Fibroblast of the aortic adventitia (primary cell): ENCODE results near the gene CFAP141. TPM values are rescaled to one million over a fixed set of nuclear protein-coding genes. Genes with fewer than 3 reads are reported as not detected.

ENCODE experiments used
- small RNA-seq: library from RNA; depleted of rRNA; stranded (forward); fragments of <200 nt; gene quantifications from one replicate; pipeline ENCODE3, GENCODE V24; 2012
- total RNA-seq: library from RNA; depleted of rRNA; stranded (reverse); fragments of >200 nt; gene quantifications from 2 replicates; pipeline ENCODE4 v1.2.3, GENCODE V29; 2012; ENCODE audit warnings: low replicate concordance

CFAP141 gene
- total RNA-seq, 1 donor: not detected

Small RNA genes within 50 kb of the gene (small RNA-seq; reads per million reads assigned to genes)
- 0.83 reads per million, percentile 22 among the genes with 10 or more reads in this experiment for gene MIR190B

Other genes starting within 250 kb of the CFAP141 start
- 6.6 and 8.6 TPM in 2 replicates for gene CRTC2, start 247.7 kb downstream of the CFAP141 start, total RNA-seq
- gene SLC39A1, start 242.8 kb downstream of the CFAP141 start, total RNA-seq: 74.1 and 85.9 TPM in 2 replicates
- gene CREB3L4, start 238.4 kb downstream of the CFAP141 start, total RNA-seq: 3.3 and 5.9 TPM in 2 replicates
- gene JTB, start 228.7 kb downstream of the CFAP141 start, total RNA-seq: 73.9 and 132 TPM in 2 replicates
- gene RAB13, start 220.0 kb downstream of the CFAP141 start, total RNA-seq: 103 and 308 TPM in 2 replicates
- gene RPS27, start 215.6 kb downstream of the CFAP141 start, total RNA-seq: 442 and 2,665 TPM in 2 replicates
- 0.09 TPM in 1 of 2 replicates, not detected in the other for gene NUP210L, start 51.3 kb downstream of the CFAP141 start, total RNA-seq
- 427 and 649 TPM in 2 replicates for gene TPM3, start 14.2 kb downstream of the CFAP141 start, total RNA-seq
- gene UBAP2L, start 14.6 kb upstream of the CFAP141 start, total RNA-seq: 115 and 121 TPM in 2 replicates
- gene HAX1, start 66.3 kb upstream of the CFAP141 start, total RNA-seq: 115 and 141 TPM in 2 replicates
- gene AQP10, start 114.8 kb upstream of the CFAP141 start, total RNA-seq: not detected in 2 replicates
- gene ATP8B2, start 119.2 kb upstream of the CFAP141 start, total RNA-seq: 58.3 and 231 TPM in 2 replicates
- 1.3 and 5.3 TPM in 2 replicates for gene IL6R, start 199.0 kb upstream of the CFAP141 start, total RNA-seq